Cardiac fibroblast (primary cell): ENCODE results near the gene DCC.

ENCODE experiments used
- DNase-seq, 2 donors: peaks; one replicate each; pipeline versions ENCODE4 v3.0.0 to v3.0.0-alpha.2; 2010; ENCODE audit warnings: low read depth in 2 of 2
- H3K4me3 ChIP-seq, 2 donors: replicated peaks in 1 of 2; 1 replicate in 1 of 2; 2 replicates in 1 of 2; pipeline ENCODE4 v1.5.1; 2011; ENCODE audit warnings: low read depth in 2 of 2, low read length in 2 of 2, mild to moderate bottlenecking in 2 of 2, moderate library complexity in 1 of 2
- TF ChIP-seq, protein P1 (sequence below): IDR thresholded peaks from one replicate; pipeline ENCODE4 v1.5.1; 2011; ENCODE audit warnings: low read depth, mild to moderate bottlenecking, low read length, inconsistent platforms

DCC gene

GRCh38 chr18:52844323-52844722, 504.3 kb downstream of the DCC start:
- DNase-seq, result no peak
- TF ChIP-seq, protein P1, sequence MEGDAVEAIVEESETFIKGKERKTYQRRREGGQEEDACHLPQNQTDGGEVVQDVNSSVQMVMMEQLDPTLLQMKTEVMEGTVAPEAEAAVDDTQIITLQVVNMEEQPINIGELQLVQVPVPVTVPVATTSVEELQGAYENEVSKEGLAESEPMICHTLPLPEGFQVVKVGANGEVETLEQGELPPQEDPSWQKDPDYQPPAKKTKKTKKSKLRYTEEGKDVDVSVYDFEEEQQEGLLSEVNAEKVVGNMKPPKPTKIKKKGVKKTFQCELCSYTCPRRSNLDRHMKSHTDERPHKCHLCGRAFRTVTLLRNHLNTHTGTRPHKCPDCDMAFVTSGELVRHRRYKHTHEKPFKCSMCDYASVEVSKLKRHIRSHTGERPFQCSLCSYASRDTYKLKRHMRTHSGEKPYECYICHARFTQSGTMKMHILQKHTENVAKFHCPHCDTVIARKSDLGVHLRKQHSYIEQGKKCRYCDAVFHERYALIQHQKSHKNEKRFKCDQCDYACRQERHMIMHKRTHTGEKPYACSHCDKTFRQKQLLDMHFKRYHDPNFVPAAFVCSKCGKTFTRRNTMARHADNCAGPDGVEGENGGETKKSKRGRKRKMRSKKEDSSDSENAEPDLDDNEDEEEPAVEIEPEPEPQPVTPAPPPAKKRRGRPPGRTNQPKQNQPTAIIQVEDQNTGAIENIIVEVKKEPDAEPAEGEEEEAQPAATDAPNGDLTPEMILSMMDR, result no peak
- H3K4me3 ChIP-seq, result no peak overlapping the region

- no peak for DNase-seq
- TF ChIP-seq, protein P1, result no peak
Observed at GRCh38 chr18:52845036-52845435, 505.0 kb downstream of the DCC start.

GRCh38 chr18:52850031-52850560, 510.1 kb downstream of the DCC start:
- TF ChIP-seq, protein P1, result no peak
- no peak overlapping the region for H3K4me3 ChIP-seq
- DNase-seq, result no peak

More at GRCh38 chr18:52845036-52845435, 505.0 kb downstream of the DCC start:
- no peak overlapping the region for H3K4me3 ChIP-seq

DNA sequence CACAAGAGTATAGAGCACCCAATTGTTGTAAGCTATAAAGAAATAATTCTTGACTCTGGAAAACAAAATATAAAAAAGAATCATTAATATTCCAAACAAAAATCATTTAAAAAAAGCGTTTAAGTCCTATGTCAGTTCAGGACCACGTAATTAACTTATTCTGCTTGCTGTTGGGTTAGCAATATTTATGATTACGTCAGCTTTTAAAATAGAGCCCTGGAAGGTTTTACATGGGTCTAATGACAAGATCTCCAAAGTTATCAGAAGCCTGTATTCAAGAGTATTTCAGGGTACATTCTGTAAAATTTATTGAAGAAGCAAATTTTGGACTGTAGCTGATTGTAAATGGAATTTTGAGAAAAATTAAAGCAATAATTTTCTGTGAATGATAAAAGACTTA, 521.6 kb downstream of the DCC start:
- no peak for DNase-seq
- TF ChIP-seq, protein P1, result no peak

DNA sequence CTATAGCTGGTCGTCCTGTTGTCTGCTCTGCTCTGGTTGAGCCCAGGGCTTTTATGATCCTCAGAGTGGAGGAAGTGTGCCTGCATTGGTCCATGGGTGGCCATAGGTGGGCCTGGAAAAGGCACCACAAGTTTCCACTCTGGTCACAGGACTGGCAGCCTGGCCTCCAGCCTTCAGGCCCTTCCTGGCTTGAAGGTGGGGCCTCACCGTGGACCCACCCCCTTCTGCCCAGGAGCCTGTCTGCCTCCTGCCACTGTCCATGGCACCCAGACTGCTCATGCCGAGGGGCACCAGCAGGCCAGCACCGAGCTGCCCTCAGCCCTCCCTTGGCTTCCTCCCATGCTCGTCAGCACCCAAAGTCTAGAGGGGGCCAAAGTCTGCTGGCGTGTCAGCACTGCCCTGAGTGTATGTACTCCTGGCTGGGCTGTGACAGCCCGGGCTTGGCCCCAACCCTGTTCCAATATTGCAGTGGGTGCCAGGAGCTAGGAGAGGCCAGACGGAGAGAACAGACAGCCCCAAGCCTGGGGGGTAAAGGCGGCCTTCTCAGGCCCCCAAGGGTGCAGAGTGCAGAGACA, 529.4 kb downstream of the DCC start:
- DNase-seq, result no peak

More for the DNA sequence above, 521.6 kb downstream of the DCC start:
- no peak overlapping the region for H3K4me3 ChIP-seq

DNA sequence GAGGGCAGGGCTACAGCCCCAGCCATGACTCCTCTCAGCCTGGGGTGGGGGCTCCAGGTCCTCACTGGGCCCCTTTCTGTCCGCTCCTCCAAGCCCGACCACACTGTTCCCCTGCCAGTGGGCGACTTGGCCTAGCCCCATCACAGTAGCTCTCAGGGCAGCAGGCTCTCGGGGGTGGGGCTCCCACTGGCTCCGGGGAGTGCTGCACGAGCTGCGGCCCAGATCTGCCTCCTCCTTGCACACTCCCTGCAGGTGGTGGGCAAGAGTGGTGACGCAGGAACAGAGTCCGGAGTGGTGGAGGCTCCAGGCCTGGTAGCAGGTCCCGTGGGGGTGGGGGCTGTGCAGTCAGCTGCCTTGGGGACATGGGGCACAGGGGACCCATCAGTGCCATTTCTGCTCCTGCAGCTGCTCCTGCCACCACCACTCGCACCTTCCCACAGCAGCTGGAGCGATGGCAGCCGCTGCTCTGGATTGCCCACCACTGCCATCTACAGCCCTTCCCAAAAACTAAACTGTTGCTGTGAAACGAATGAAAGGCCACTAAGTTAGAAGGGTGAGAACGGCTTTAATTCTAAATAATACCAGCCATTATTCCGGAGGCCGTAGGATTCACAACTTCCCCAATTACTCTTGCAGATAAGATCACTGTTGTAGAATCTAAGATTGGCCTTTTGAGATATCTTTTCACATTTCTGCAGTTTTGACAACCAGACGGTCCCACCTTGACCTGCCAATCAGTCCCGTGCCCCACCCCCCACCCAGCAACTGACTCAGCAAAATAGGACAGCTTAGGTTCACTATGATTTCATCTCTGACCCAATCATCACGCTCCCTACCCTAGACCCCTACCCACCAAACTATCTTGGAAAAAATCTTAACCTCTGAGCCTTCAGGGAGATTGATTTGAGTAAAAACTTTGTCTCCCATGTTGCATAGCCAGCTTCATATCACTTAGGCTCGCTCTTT, 530.2 kb downstream of the DCC start:
- TF ChIP-seq, protein P1, result no peak
- H3K4me3 ChIP-seq, result no peak overlapping the region
- no peak for DNase-seq

More for the DNA sequence above, 529.4 kb downstream of the DCC start:
- no peak overlapping the region for H3K4me3 ChIP-seq
- TF ChIP-seq, protein P1, result no peak
